A549 treated with RU486 at 1 μM for 4 hours (cell line): ENCODE measurements around the gene AKT1S1. TPM values are rescaled to one million over a fixed set of nuclear protein-coding genes. Genes with fewer than 3 reads are reported as not detected.

Experiments used
- total RNA-seq: library from RNA; stranded (reverse); fragments of 200-300 nt; extraction: Qiagen RNA extraction; gene quantifications from 5 replicates; pipeline ENCODE4 v1.2.3, GENCODE V29; 2022; ENCODE audit warnings: low read depth

AKT1S1 gene
- 66.3 to 117 TPM (median 109 TPM) in 5 replicates for total RNA-seq

DNA sequence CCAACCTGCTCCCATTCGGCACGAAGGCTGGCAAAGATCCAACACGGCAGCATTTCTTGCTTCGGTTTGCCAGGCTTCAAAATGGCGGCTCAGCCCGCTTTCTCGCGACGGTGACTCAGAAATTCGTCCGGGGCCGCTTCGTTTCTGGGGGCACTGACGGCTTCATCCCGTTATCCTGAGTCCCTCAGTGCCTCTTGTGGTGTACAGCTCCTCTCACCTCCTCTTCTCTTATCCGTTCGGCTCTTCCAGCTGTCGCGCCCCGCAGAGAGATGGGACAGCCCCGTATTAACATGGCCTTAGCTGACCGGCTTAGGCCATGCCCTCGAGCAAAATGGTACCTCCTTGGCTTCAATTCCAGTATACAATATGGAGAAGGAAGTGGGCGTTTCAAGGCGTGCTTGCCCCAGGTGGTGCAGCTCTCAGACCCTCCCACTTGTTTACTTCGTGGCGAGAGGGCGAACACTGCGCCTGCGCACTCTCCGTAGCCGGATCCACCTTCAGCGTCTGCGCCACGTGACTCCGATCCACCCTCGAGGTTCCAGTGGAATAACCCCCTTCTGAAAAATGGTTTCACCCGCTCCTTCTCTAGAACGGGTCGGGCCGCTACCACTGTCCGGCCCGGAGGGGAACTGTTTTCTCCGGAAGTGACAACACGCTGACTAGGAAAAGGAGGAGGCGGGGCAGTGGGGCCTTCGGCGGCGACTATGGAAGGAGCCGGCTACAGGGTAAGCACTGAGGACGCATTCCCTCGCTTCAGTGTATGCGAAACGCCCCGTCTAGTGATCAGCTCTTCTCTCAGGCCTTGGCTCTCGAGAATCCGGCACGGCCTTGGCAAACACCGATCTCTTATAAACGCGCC is at the start of gene AKT1S1, which contains the start of gene TBC1D17:
AKT1S1 (minus strand) TSS at position 336 of the 859 bp plus-strand sequence. CDS start 4,060 bp downstream, outside the sequence.
TBC1D17 (plus strand) TSS at position 683 of the 859 bp plus-strand sequence; CDS start at position 705, 22 bp downstream.

DNA sequence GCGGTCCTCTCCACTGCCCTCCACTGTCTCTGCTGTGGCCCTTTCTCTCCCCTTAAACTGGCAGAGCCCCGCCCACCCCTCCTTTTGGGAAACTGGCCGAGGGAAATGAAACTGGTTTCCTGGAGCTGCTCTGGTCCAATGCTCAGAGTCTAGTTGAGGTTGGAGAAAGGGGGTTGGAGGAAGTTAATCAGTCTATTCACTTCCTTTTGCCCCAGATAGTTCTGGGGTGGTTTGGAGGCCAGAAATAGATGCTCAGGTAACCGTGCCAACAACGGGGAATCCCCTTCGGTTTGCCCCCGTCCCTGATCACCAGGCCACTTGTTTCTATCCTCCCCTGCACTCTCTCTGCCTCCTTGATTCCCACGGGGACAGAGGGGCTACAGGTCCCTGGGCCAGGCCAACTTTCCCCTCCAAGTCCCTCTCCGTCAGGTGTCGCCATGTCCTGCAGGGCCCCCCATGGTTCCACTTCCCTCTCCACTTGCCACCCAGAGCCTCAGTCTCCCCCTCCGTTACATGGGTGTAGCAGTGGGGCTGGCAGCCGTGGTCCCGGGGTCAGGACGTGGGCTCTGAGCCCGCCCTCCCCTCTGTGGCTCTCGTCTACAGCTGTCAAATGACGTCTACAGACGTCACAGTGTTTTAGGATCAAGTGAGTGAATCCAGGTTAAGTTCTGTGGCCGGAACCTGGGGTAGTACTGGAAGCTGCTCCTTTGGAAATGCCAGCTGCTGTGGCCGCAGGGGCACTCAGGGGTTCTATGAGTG is 19.9 kb upstream of the AKT1S1 start, which contains the start of gene IL4I1:
IL4I1 (minus strand) TSS at position 25 of the 759 bp plus-strand sequence. CDS start 727 bp downstream, outside the sequence.

DNA sequence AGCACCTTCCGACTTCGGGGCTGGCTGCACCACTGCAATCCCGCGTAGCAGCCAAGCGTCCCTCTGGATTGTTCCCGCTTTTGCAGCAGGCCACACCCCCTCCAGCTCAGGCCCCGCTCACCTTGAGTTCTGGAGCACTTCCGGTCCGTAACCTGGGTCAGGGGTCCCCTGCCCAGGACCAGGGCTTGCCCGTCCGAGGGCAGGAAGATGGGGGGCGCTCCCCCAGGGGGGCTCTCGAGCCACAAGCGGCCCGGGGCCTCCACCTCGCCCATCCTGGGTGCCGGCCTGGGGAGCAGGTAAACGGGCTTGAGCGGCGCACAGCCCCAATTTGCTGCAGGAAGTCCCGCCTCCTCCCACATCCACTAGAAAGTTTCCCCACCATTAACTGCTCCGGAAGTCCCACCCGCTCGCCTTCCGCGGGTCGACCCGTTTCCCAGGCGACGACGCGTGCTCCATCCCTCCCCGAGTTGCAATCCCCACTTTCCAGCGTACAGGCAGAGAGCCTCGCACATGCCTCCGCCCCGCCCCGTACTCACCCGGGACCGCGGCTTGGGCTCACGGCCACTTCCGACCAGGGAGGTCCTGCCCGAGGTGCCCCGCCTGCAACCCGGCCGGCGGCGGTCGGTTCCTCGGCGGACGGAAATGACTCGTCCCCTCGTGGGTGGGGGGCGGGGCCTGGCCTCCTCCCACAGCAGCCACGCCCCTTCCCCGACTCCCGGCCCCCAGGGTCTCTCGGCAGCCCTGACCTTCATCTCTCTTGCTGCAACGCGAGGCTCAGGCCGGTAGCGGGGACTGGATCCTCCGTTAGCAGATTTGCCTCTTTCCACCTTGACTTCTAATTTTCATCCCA is 10.0 kb downstream of the AKT1S1 start, which contains the start of gene PNKP:
PNKP (minus strand) TSS at position 644 of the 850 bp plus-strand sequence; CDS start at position 272, 372 bp downstream.

DNA sequence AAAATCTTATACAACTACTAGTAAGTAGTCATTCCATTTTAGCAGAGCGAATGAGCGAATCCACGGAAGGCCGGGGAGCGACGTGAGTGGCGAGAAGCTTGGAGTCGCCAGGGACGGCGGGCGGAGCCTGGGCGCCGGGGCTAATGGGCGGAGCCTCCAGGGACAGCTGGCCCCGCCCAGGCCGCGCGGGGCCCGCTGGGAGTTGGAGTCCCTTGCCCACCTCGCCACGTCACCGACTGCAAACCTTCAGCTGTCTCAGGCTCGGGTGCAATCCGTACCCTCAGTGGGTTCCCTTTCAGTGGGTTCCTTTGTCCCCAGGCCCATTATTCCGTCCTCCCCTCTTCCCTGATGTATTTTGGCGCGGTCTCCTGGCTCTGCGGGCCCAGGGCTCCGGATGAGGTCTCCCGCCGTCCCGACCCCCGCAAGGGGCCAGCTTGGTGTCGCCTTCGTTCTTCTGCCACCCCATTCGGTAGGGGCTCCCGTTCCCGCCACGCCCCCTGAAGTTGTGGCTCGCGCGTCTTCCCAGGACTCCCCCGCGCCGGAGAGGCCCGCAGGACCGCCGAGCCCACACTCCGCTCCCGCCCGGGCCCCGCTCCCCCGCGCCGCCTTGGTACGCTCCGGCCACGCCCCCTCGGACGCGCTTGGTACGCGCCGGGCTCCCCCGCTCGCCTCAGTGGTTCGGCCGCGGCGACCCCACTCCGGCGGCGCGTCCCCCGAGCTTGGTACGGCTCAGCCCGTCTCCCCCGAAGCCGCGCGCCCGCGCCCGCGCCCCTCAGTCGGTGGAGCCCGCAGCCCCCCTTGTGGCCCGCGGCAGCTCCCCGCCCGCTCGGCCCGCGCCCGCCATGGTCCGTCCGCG is 26.4 kb downstream of the AKT1S1 start, which contains the start of gene PTOV1:
PTOV1 (plus strand) TSS at position 673 of the 856 bp plus-strand sequence.

Other genes starting within 250 kb of the AKT1S1 start
- 81.1 to 134 TPM (median 118 TPM) in 5 replicates for gene RRAS, start 237.2 kb downstream of the AKT1S1 start, total RNA-seq
- 42.4 to 73.9 TPM (median 68.0 TPM) in 5 replicates for gene SCAF1, start 235.1 kb downstream of the AKT1S1 start, total RNA-seq
- gene IRF3, start 211.5 kb downstream of the AKT1S1 start, total RNA-seq = 83.2 to 108 TPM (median 101 TPM) in 5 replicates
- 51.6 to 75.3 TPM (median 73.0 TPM) in 5 replicates for gene BCL2L12, start 211.4 kb downstream of the AKT1S1 start, total RNA-seq
- gene PRMT1, start 200.1 kb downstream of the AKT1S1 start, total RNA-seq = 407 to 437 TPM (median 431 TPM) in 5 replicates
- gene ADM5, start 187.8 kb downstream of the AKT1S1 start, total RNA-seq = 3.9 to 6.9 TPM (median 5.9 TPM) in 5 replicates
- 11.6 to 14.1 TPM (median 12.2 TPM) in 5 replicates for gene CPT1C, start 186.2 kb downstream of the AKT1S1 start, total RNA-seq
- gene TSKS, start 114.0 kb downstream of the AKT1S1 start, total RNA-seq = not detected in 5 replicates
- 40.1 to 57.4 TPM (median 50.9 TPM) in 5 replicates for gene AP2A1, start 110.4 kb downstream of the AKT1S1 start, total RNA-seq
- 14.0 to 15.8 TPM (median 14.6 TPM) in 5 replicates for gene FUZ, start 64.1 kb downstream of the AKT1S1 start, total RNA-seq
- gene MED25, start 59.1 kb downstream of the AKT1S1 start, total RNA-seq = 44.3 to 77.3 TPM (median 61.4 TPM) in 5 replicates
- 109 to 166 TPM (median 155 TPM) in 5 replicates for gene PTOV1, start 26.2 kb downstream of the AKT1S1 start, total RNA-seq
- gene PNKP, start 9.8 kb downstream of the AKT1S1 start, total RNA-seq = 39.7 to 55.3 TPM (median 47.3 TPM) in 5 replicates
- 21.7 to 25.3 TPM (median 22.1 TPM) in 5 replicates for gene TBC1D17, start 347 bp upstream of the AKT1S1 start, total RNA-seq
- 0.59 to 1.8 TPM (median 0.79 TPM) in 5 replicates for gene IL4I1, start 19.5 kb upstream of the AKT1S1 start, total RNA-seq
- 45.7 to 62.6 TPM (median 55.7 TPM) in 5 replicates for gene ATF5, start 51.9 kb upstream of the AKT1S1 start, total RNA-seq
- gene NUP62, start 52.1 kb upstream of the AKT1S1 start, total RNA-seq = 77.8 to 99.6 TPM (median 94.7 TPM) in 5 replicates
- gene SIGLEC11, start 83.8 kb upstream of the AKT1S1 start, total RNA-seq = not detected in 5 replicates
- gene VRK3, start 148.0 kb upstream of the AKT1S1 start, total RNA-seq = 36.3 to 42.8 TPM (median 38.5 TPM) in 5 replicates
- 8.7 to 10.8 TPM (median 10.4 TPM) in 5 replicates for gene ZNF473, start 148.7 kb upstream of the AKT1S1 start, total RNA-seq